HG03469 (cell line): Measurements from ENCODE around the gene STARD6.
"Not testable (repeated sequence)": the region's sequence is repeated elsewhere in the genome, so short reads cannot be mapped to it uniquely, and the experiment has no call there.

Source experiments
- ATAC-seq: cut with Tn5 transposase; IDR thresholded peaks from one replicate; pipeline ENCODE4 v1.9.1; 2021; ENCODE audit warnings: mild to moderate bottlenecking, moderate library complexity, moderate number of reproducible peaks; ENCODE audit not compliant: unreplicated experiment

Gene STARD6, protein sequence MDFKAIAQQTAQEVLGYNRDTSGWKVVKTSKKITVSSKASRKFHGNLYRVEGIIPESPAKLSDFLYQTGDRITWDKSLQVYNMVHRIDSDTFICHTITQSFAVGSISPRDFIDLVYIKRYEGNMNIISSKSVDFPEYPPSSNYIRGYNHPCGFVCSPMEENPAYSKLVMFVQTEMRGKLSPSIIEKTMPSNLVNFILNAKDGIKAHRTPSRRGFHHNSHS

DNA sequence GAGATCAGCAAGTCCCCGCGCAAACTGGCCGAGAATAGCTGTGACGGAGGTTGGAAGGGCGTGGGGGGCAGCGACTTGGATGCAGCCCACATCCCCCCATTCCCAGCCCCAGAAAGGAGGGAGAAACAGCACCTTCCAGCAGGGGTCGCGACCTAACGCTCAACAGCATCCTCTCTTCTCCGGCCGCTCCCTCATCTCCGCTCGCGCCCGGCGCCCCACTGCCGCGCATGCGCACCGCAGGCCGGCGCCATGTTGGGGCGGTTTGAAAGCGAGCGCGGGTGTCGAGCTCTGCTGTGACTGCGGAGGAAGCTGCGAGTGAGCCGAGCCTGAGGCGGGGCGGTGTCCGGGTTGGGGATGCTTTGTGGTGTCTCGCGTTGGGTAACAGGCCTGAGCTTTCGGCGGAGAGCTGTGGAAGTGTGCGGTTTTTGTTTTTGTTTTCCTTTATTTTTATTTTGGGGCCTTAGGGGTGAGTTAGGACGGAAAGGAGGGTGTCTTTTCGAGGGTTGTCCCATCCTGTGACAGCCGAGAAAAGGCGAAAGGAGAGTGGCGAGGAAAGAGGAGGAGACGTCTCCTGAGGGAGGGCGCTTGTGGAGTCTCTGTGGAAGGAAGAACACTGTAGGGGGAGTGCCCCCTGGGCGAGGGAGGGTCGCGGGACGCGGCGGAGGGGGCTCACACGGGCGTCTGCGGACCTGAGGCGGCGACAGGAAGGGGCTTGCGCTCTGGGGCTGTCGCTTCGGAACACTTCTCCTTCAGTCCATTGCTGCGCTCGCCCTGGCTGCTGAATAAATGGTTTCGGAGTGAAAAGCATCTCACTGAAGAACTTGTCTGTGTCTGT is at the start of gene STARD6, which contains the start of gene C18orf54:
STARD6 (minus strand) TSS at position 199 of the 835 bp plus-strand sequence. CDS start 3,285 bp downstream, outside the sequence.
C18orf54 (plus strand) TSS at position 247 of the 835 bp plus-strand sequence. CDS start 2,667 bp downstream, outside the sequence.
- ATAC-seq = peak; percentile 95

DNA sequence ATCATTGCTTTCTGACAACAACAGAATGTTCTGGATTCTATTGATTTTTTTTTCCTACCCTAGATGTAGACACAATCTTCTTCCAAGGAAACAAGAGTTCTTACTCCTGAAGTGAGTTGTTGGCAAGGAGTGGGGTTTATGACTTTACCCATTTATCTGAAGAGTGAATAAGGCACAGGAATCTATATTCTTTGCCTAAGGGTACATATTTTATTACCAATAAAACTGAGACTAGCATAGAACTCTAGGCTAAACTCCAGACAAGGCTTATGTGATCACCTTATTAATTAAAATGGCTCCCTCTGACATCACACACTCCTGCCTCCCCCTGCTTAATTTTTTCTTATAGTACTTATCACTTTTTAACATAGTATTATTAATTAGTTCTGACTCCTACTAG is 47.6 kb upstream of the STARD6 start:
- ATAC-seq = no peak

DNA sequence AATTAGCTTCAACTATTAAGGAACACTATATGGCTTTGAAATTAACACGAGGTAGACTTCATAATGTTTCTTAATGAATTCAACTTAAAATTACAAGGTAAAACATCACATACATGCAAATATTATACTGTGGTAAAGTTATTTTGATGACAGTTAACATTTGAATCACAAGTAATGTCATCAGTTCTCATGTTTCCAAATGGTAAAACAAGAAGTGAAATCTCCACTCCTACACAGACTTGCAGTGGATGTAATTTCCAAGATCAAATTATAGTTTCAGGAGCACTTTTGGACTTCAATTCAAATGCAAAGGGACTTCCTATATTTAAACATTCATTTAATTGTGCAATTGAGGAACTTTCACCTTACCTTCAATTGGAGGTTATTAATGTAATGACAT is 39.1 kb upstream of the STARD6 start:
- ATAC-seq = no peak

DNA sequence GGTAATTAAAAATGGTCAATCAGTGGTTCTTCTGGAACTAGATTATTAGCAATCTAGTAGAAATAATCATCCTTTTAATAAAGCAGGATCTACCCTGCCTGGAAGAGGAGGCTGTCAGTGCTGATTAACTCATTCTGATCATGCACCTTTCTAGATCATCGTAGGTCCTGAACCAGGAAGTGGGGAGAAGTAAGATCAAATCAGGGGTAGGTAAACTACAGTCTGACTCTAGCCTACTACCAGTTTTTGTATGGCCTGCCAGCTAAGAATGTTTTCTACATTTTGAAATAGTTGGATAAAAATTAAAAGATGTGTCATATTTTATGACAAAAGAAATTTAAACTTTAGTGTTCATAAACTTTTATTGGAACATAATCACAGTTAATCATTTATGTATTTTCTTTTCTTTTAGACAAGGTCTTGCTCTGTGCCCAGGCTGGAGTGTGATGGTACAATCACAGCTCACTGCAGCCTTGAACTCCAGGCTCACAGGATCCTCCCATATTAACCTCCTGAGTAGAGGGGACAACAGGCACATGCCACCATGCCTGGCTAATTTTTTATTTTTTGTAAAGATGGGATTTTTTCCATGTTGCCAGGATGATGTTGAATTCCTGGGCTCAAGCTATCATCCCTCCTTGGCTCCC is 36.1 kb upstream of the STARD6 start:
- no peak for ATAC-seq

DNA sequence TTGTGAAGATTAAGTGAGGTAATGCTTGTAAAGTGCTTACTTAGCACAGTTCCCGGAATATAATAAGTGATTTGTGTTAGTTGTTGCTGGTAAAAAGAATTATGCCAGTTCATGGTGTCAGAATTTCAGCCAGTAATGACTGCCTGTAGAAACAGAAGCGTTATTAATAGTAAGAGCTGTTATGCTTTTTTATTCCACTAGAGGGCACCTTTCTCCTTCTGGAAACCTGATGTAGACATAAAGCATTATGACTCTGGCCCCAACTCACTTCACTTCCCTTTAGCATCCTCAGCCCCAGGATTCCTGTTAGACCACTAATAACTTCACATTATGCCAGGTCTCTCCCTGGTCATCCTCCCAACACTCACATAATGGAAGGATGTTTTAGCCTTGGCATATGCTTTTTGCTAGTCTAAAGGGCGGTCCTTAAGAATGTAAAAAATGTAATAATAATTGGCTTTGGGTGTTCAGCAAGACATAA is 34.9 kb upstream of the STARD6 start:
- ATAC-seq = peak; percentile 55

DNA sequence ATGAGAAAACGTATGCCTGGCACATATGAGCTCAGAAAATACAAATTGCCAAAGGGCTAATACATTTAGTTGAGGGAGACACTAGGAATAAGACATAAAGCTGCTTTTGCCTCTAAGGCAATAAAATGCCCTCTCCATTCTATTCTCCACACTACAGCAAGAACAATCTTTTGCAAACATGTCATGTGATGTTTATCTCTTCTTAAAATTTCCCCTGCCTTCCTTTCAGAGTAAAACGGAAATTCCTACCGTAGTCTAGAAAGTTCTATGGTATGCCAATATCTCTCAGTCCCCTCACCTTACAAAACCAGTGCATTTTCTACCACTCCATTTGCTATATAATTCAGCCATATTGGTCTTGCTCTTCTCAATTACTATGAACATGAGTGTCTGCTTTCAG is 33.2 kb upstream of the STARD6 start:
- no peak for ATAC-seq

DNA sequence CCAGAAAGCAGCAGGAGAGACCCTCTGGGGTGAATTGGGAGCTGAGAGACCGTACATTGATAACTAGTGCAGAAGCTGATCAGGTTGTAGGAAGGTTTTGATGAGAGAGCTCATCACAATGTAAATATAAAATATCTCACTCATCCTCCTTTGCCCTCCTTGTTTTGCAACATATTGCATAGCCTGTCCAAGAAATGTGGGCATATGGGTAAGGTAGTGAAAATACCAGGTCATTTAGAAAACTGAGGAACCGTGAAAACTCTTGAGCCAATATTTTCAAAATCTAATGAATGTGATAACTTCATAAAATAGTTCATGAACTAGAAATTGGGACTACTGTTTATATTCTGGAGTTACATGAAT is 31.5 kb upstream of the STARD6 start:
- no peak for ATAC-seq

DNA sequence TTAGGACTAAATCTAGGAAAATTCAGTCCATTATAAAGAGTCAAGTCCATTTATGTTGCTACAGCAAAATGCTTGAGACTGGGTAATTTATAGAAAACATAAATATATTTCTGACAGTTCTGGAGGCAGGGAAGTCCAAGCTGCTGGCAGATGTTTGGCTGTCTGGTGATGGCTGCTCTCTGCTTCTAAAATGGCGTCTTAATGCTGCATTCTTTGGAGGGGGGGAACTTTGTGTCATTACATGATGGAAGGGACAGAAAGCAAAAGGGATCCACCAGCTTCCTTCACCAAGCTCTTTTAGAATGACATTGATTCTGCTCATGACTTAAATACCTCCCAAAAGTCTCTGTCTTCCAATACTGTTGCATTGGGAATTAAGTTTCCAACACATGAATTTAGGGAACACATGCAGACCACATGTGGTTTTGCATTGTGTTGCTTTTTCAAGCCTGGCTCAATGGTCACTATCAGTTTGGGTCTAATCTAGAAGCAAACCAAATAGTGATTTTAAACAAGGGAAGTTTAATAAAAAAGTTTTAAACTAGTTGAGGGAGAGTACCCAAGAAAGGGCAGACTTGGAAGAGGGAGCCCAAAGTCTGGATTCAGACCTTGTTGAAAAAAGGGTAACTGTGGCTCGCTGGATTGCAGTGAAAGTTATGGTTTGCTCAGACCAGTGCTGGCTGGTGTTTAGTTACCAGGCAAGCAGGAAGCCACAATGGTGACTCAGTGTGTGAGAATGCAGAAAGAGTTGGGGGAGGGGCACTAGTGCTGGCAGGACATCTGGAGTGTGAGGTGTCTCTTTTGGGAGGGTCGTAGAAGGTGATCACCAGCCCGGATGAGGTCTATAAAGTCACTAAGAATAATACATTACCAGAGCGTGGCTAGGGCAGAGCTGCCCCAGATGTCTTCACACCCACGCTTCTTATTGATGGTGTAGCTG is 30.8 kb upstream of the STARD6 start:
- ATAC-seq = peak; percentile 90

DNA sequence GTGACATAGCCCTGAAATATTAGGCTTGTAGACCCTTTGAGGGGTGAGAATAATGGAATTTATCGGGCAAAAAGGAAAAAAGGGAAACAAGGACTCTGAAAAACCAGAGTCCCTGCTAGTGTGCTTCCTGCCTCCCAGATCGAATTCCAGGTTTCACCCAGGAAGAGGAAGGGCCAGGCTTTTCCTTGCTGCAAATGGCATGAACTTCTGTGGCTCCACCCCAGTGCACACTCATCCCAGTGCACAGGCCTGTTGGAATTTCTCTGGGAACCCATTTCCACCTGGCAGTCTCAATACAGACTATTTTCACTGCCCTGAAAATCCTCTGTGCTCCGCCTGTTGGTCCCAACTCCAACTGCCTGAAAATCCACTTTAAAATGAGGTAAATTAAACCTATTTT is 30.0 kb upstream of the STARD6 start:
- ATAC-seq = no peak

DNA sequence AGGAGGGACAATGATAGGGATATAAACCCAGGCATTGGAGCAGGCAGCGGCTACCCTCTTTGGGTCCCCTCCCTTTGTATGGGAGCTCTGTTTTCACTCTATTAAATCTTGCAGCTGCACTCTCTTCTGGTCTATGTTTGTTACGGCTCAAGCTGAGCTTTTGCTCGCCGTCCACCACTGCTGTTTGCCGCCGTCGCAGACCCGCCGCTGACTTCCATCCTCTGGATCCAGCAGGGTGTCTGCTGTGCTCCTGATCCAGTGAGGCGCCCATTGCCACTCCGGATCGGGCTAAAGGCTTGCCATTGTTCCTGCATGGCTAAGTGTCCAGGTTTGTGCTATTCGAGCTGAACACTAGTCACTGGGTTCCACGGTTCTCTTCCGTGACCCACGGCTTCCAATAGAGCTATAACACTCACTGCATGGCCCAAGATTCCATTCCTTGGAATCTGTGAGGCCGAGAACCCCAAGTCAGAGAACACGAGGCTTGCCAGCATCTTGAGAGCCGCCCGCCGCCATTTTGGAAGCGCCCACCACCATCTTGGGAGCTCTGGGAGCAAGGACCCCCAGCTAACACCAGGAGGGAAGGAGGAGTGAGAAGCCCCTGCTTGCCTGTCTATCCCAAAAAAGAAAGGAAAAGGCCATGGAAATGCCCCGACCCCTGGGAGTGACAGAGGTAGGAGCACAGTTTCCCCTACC is 29.3 kb upstream of the STARD6 start:
- ATAC-seq = not testable (repeated sequence)

DNA sequence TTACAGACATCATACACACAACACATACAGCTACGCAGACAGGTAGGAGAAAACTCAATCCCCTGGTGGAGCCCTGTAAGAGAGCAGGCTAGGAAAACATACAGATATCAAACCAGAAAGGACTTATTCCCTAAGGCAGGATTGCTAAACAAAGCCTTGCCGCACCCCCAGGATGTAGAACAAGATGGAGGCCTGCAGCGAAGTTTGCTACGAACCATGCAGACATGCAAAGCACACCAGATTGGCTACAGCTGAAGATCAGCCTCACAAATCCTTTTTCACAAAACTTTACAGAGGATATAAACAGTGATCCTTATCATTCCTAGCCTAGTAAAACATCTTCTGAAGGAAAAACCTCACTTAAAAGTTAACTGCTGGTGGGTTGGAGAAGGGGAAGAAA is 28.4 kb upstream of the STARD6 start:
- no peak for ATAC-seq

DNA sequence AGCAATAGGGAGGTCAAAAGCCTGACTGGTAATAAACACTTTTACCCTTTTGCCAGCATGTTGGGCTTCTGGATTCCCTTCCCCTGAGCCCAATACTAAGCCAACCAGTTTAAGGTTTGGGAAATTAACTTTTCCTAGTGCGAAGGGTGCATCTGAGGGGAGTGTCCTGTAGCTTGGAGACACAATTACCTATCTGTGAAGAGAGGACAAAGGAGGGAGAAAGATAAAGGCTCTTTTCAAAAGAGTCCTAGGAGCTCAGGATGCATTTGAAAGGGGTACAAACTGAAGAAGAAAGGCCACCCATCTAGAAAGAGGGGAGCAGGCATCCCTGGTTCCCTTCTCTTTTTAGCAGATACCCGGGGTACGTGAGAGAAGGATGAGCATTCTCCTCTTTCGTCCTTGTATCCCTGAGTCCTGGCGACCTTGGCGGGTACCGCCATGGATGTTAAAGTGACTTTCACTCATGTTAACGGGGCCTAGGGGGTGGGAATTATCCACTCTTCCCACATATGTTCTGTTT is 25.1 kb upstream of the STARD6 start:
- ATAC-seq = no peak

DNA sequence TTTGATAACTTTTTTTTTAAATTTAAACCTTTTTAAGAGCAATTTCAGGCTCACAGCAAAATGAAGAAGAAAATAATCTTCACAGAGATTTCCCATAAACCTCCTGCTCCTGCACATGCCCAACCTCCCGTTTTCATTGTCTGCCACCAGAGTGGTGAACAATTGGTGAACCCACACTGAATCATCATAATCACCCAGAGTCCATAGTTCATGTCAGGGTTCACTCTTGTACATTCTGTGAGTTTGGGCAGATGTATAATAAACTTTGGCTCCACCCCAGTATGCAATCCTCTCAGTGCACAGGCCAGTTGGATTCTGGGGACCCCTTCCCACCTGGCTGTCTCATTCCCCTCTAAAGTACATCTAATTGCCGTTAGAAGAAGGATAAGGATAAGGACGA is 24.4 kb upstream of the STARD6 start:
- no peak for ATAC-seq

DNA sequence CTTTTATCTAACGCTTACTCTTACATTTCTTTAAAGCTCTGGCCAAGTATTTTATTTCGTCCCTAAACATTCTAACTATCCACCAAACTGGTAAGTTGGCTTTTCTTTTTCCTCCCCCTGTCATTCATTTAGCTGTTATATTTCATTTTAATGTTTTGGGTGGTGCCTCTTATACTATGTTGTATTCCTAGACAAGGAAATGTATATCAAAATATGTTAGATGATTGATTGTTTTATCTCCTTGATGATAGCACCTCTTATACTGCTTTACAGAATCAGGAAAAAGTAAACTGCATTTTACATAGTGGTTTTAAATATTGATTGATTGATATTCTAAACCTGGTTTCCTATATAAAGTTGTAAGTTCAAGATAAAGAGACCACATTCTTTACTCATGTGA is 24.0 kb upstream of the STARD6 start:
- ATAC-seq = no peak

DNA sequence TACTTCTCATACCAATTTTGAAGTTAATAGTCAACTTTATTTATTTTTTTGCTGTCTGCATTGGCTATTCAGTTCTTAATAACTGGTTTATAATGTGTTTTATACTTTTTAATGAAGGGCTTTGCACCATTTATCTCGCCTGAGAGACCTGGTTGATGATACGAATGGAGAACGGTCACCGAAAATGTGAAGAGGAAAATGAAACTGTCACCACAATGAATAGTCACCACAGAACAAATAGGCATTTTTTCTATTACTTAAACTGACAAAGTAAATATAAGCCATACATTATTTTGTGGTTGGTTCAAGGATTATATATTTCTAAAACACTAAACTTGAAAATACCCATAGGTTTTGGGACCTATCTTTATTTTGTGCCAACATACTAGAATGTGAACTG is 20.4 kb upstream of the STARD6 start:
- no peak for ATAC-seq

DNA sequence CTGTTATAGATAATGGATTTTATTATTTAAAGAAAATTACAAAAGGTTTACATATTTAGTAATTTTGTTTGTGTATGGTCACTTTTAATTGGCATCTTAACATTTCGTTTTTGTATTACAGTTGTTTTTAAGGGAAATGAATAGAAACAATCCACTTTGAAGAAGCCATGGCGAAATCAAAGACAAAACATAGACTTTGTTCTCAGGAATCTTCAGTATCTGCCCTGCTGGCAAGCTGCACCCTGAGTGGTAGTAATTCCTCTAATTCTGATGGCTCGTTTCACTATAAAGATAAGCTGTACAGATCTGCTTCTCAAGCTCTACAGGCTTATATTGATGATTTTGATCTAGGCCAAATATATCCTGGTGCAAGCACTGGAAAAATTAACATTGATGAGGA is 2.7 kb upstream of the STARD6 start:
- ATAC-seq = no peak

DNA sequence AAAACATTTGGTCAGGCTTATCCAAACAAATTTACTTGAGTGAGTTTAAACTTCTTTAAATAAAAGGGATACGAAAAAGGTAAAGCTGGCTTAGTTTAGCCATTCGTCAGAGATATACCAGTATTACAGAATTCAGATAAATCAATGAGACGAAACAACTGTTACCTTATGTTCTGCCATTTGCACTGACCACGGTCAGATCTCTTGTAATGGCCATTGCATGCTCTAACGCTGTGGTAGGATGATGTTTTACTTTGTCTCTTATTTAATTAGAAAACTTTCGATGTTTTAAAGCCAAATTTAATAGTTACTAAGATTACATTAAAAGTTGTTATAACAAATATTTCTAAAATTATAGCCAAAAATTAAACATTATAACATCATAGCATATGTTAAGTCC is 1.6 kb upstream of the STARD6 start:
- ATAC-seq = no peak

DNA sequence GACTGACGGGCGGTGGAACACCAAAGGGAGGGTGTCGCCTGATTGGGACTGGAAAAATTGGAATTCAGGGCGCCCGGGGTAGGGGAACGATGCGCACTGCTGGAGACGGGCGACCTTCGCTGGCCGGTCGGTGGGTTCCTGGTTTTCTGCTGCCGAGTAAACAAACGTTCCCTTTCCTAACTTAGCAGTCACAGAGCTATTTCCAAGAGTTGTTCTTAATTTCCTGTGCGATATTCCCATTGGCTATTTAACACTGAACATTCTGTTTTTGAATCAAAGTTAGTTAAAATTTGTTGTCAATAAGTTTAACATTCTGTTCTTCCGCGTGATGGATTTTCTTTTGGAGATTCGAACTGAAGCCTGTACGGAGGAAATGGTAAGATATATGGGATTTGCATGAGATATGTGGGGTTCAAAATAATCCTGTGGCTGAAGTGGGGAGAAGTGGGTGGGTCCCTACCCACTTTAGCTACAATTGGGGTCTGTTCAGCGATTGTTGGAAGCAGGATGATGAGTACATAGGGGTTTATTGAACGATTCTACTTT is 910 bp upstream of the STARD6 start:
- no peak for ATAC-seq

DNA sequence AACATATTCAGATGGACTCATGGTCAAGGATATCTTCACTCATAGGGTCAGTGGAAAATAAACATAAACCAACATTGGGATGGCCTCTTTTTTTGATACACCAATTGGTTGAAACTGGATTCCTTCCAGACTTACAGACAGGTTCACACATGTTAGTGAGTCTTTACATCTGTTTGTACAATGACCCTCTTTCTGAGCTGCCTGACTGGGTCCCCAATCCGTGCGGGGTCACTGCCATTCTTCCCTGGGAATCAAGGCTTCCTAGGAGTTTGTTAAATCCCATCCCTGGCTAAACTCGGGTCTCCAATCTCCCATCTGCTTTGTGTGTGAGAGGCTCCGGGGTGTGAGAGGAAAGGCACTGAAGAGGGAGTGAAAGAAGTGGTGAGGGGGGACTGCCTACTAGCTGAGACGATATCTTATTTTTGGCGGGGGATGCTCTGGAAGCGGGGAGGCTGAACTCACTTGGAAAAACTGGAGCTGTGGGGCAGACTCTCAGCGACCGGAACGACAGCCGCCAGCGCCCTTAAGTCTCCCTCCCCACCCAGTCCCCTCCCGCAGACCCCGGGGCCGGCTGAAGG is 487 bp downstream of the STARD6 start:
- no peak for ATAC-seq
